Neuronal stem cell (in vitro differentiated cells): ENCODE results near the gene SBSN. TPM values are rescaled to one million over a fixed set of nuclear protein-coding genes. Genes with fewer than 3 reads are reported as not detected.

ENCODE experiments used
- DNase-seq: peaks from one replicate; pipeline ENCODE4 v3.0.0-alpha.2; 2013; ENCODE audit warnings: low spot score
- H2AFZ ChIP-seq: one replicate; pipeline ENCODE4 v1.6.1; 2013; ENCODE audit warnings: mild to moderate bottlenecking, low read length, inconsistent platforms
- H2AK5ac ChIP-seq: 2 replicates; pipeline ENCODE4 v1.6.1; 2013; ENCODE audit warnings: low read depth, mild to moderate bottlenecking, inconsistent platforms, low read length, moderate library complexity, mixed read lengths
- H2BK120ac ChIP-seq: 2 replicates; pipeline ENCODE4 v1.6.1; 2013; ENCODE audit warnings: low read depth, mild to moderate bottlenecking, inconsistent platforms, low read length, moderate library complexity, mixed read lengths
- H2BK12ac ChIP-seq: one replicate; pipeline ENCODE4 v1.6.1; 2013; ENCODE audit warnings: low read length, inconsistent platforms
- H2BK15ac ChIP-seq: 2 replicates; pipeline ENCODE4 v1.6.1; 2013; ENCODE audit warnings: mild to moderate bottlenecking, low read length, inconsistent platforms, mixed read lengths
- H2BK5ac ChIP-seq: one replicate; pipeline ENCODE4 v1.6.1; 2013; ENCODE audit warnings: inconsistent platforms, mild to moderate bottlenecking, low read length, moderate library complexity
- H3K14ac ChIP-seq: one replicate; pipeline ENCODE4 v1.6.1; 2013; ENCODE audit warnings: low read length, inconsistent platforms
- H3K18ac ChIP-seq: 2 replicates; pipeline ENCODE4 v1.6.1; 2013; ENCODE audit warnings: low read length, inconsistent platforms
- H3K23ac ChIP-seq: 2 replicates; pipeline ENCODE4 v1.6.1; 2013; ENCODE audit warnings: low read depth, mild to moderate bottlenecking, mixed read lengths, low read length, inconsistent platforms; ENCODE audit not compliant: poor library complexity
- H3K27ac ChIP-seq: replicated peaks from 3 replicates; pipeline ENCODE4 v1.5.1; 2013; ENCODE audit warnings: low read length, inconsistent platforms
- H3K27me3 ChIP-seq, 3 experiments: 2 replicates each; pipeline ENCODE4 v1.6.1; 2013; ENCODE audit warnings: low read length in 3 of 3, mild to moderate bottlenecking in 2 of 3, inconsistent platforms in 1 of 3, low read depth in 1 of 3, mixed read lengths in 1 of 3, moderate library complexity in 1 of 3; ENCODE audit not compliant: control insufficient read depth in 3 of 3, insufficient read depth in 3 of 3
- H3K36me3 ChIP-seq, 2 donors: replicated peaks in 1 of 2; 2 replicates each; pipeline ENCODE4 v1.6.1; 2013; ENCODE audit warnings: low read length in 2 of 2; ENCODE audit not compliant: control insufficient read depth in 2 of 2, insufficient read depth in 2 of 2
- H3K4ac ChIP-seq: 2 replicates; pipeline ENCODE4 v1.6.1; 2013; ENCODE audit warnings: inconsistent platforms, mild to moderate bottlenecking, low read length, moderate library complexity
- H3K4me1 ChIP-seq, 2 donors: 1 replicate in 1 of 2; 2 replicates in 1 of 2; pipeline ENCODE4 v1.6.1; 2013; ENCODE audit warnings: low read length in 2 of 2, low read depth in 1 of 2; ENCODE audit not compliant: control insufficient read depth in 2 of 2, insufficient read depth in 1 of 2
- H3K4me2 ChIP-seq: one replicate; pipeline ENCODE4 v1.6.1; 2013; ENCODE audit warnings: mild to moderate bottlenecking, low read length, inconsistent platforms; ENCODE audit not compliant: insufficient read depth, poor library complexity, severe bottlenecking
- H3K4me3 ChIP-seq, 2 donors: 2 replicates each; pipeline ENCODE4 v1.5.1; 2013; ENCODE audit warnings: low read length in 2 of 2, mild to moderate bottlenecking in 2 of 2, inconsistent platforms in 1 of 2, moderate library complexity in 1 of 2
- H3K79me1 ChIP-seq: one replicate; pipeline ENCODE4 v1.6.1; 2013; ENCODE audit warnings: low read depth, mild to moderate bottlenecking, inconsistent platforms, low read length, moderate library complexity
- H3K9ac ChIP-seq: one replicate; pipeline ENCODE4 v1.6.1; 2013; ENCODE audit warnings: mild to moderate bottlenecking, low read depth, low read length, inconsistent platforms; ENCODE audit not compliant: poor library complexity
- H3K9me3 ChIP-seq, 2 donors: replicated peaks in 1 of 2; 2 replicates each; pipeline versions ENCODE3 to v1.6.1; 2013; ENCODE audit warnings: low read length in 2 of 2, mild to moderate bottlenecking in 2 of 2, inconsistent platforms in 1 of 2, low read depth in 1 of 2, mixed read lengths in 1 of 2, moderate library complexity in 1 of 2; ENCODE audit not compliant: control insufficient read depth in 2 of 2, insufficient read depth in 1 of 2
- H4K8ac ChIP-seq: one replicate; pipeline ENCODE4 v1.6.1; 2013; ENCODE audit warnings: low read depth, mild to moderate bottlenecking, inconsistent platforms, low read length, moderate library complexity
- H4K91ac ChIP-seq: one replicate; pipeline ENCODE4 v1.6.1; 2013; ENCODE audit warnings: low read length, low read depth, mild to moderate bottlenecking, inconsistent platforms; ENCODE audit not compliant: poor library complexity
- WGBS, 2 donors: extraction: QIAGEN DNeasy Blood & Tissue Kit; methylation state at CpG; one replicate each; pipeline ENCODE4 v1.1.7; 2013; ENCODE audit warnings: missing lambda C conversion rate in 2 of 2, mixed read lengths in 1 of 2; ENCODE audit not compliant: insufficient read length in 2 of 2, insufficient replicate concordance in 1 of 2; ENCODE audit errors: extremely low coverage in 2 of 2; 5-methylcytosine and 5-hydroxymethylcytosine counted together
- polyA plus RNA-seq, 2 experiments: library from polyadenylated mRNA; stranded (reverse); fragments of 200-250 nt; gene quantifications; one replicate each; pipeline ENCODE4 v1.2.3, GENCODE V29; 2013

The SBSN gene
- 0.06 TPM for polyA plus RNA-seq (2013, experiment 1 of 2)
- 0.10 TPM for polyA plus RNA-seq (2013, experiment 2 of 2)

- Histone ChIP-seq H3K14ac (peak within 1 kb of the TSS; percentile 49), H4K8ac (no peak within 1 kb of the TSS), H3K4ac (no peak within 1 kb of the TSS), H2BK12ac (no peak within 1 kb of the TSS), H3K4me3 (no peak within 1 kb of the TSS), H3K79me1 (no peaks in the 10 kb centered on the region), H3K4me2 (no peak within 1 kb of the TSS), H3K27ac (no peak within 1 kb of the TSS), H3K36me3 (no peaks in the 10 kb centered on the region), H4K91ac (no peak within 1 kb of the TSS), H3K4me1 (peaks cover 0 to 15% of the 10 kb centered on the region in 2 donors), H3K9ac (no peak within 1 kb of the TSS), H2AFZ (no peak within 1 kb of the TSS), H2AK5ac (no peak within 1 kb of the TSS), H3K23ac (peak within 1 kb of the TSS; percentile 37), H3K18ac (peak within 1 kb of the TSS; percentile 30), H3K9me3 (peaks cover 0 to 2% of the 10 kb centered on the region in 2 donors), H2BK120ac (no peak within 1 kb of the TSS), H2BK15ac (peak within 1 kb of the TSS; percentile 72), H3K27me3 (peaks cover 0 to 53% (median 4%) of the 10 kb centered on the region in 3 experiments), H2BK5ac (no peak within 1 kb of the TSS)
- DNase-seq, result no peak
- WGBS, 2 donors, result no CpG with 5 or more reads among the region's 11 CpGs
Measured at GRCh38 chr19:35528218-35529038, at the start of gene SBSN. Gene SBSN (minus strand): TSS chr19:35528311. CDS start chr19:35528281, 30 bp downstream.

- DNase-seq, result no peak
- no peak overlapping the region for H3K4me2 ChIP-seq
- no peaks in the 10 kb centered on the region for H3K36me3 ChIP-seq
- no peak overlapping the region for H4K91ac ChIP-seq
- no peak overlapping the region for H4K8ac ChIP-seq
- no peak overlapping the region for H2BK15ac ChIP-seq
- no peak overlapping the region for H3K27ac ChIP-seq
- no peak overlapping the region for H2AFZ ChIP-seq
- H3K4ac ChIP-seq, result no peak overlapping the region
- H2AK5ac ChIP-seq, result no peak overlapping the region
- H2BK5ac ChIP-seq, result no peak overlapping the region
- H2BK12ac ChIP-seq, result no peak overlapping the region
- peaks cover 0 to 2% (median 0%) of the 10 kb centered on the region in 3 experiments for H3K27me3 ChIP-seq
- no peaks in the 10 kb centered on the region for H3K4me1 ChIP-seq
- H3K18ac ChIP-seq, result no peak overlapping the region
- no peak overlapping the region for H3K23ac ChIP-seq
- H3K14ac ChIP-seq, result no peak overlapping the region
- H3K9me3 ChIP-seq, result peaks cover 4 to 6% of the 10 kb centered on the region in 2 donors
- WGBS, 2 donors, result no CpG with 5 or more reads among the region's 1 CpG
- no peak overlapping the region for H3K4me3 ChIP-seq
- H3K79me1 ChIP-seq, result no peaks in the 10 kb centered on the region
- H2BK120ac ChIP-seq, result no peak overlapping the region
- no peak overlapping the region for H3K9ac ChIP-seq
Measured at GRCh38 chr19:35571406-35571965, 43.4 kb upstream of the SBSN start.

GRCh38 chr19:35569281-35569781 is 41.2 kb upstream of the SBSN start:
- Histone ChIP-seq H4K8ac (peak overlapping the region; percentile 56), H2BK120ac (no peak overlapping the region), H3K4me3 (no peak overlapping the region), H3K9me3 (peaks cover 0 to 2% of the 10 kb centered on the region in 2 donors), H2AFZ (no peak overlapping the region), H3K36me3 (no peaks in the 10 kb centered on the region), H3K27ac (no peak overlapping the region), H3K4me1 (no peaks in the 10 kb centered on the region), H3K14ac (peak overlapping the region; percentile 84), H2AK5ac (peak overlapping the region; percentile 52), H3K4ac (no peak overlapping the region), H4K91ac (no peak overlapping the region), H3K27me3 (peaks cover 0 to 10% (median 2%) of the 10 kb centered on the region in 3 experiments), H3K9ac (peak overlapping the region; percentile 12), H2BK15ac (no peak overlapping the region), H2BK12ac (no peak overlapping the region), H2BK5ac (no peak overlapping the region), H3K79me1 (no peaks in the 10 kb centered on the region), H3K4me2 (no peak overlapping the region), H3K18ac (peak overlapping the region; percentile 35), H3K23ac (no peak overlapping the region)
- no peak for DNase-seq
- whole genome bisulfite sequencing, 2 donors, result no CpG with 5 or more reads among the region's 5 CpGs

- DNase-seq, result no peak
- Histone ChIP-seq H2BK15ac (no peak overlapping the region), H2BK12ac (no peak overlapping the region), H2AFZ (no peak overlapping the region), H3K79me1 (peaks cover 2% of the 10 kb centered on the region), H3K9ac (no peak overlapping the region), H2BK120ac (no peak overlapping the region), H3K36me3 (no peaks in the 10 kb centered on the region), H3K14ac (no peak overlapping the region), H3K27me3 (peaks cover 0 to 16% (median 2%) of the 10 kb centered on the region in 3 experiments), H3K4me3 (no peak overlapping the region), H3K4me2 (no peak overlapping the region), H3K9me3 (no peaks in the 10 kb centered on the region), H3K18ac (no peak overlapping the region), H3K27ac (no peak overlapping the region), H2BK5ac (no peak overlapping the region), H3K23ac (no peak overlapping the region), H3K4me1 (no peaks in the 10 kb centered on the region), H4K91ac (no peak overlapping the region), H2AK5ac (no peak overlapping the region), H4K8ac (no peak overlapping the region), H3K4ac (no peak overlapping the region)
- no CpG with 5 or more reads among the region's 7 CpGs for WGBS, 2 donors
Measured at GRCh38 chr19:35566738-35567137, 38.6 kb upstream of the SBSN start.
